Measurements from ENCODE around the gene NSUN5. TPM values are rescaled to one million over a fixed set of nuclear protein-coding genes. Genes with fewer than 3 reads are reported as not detected.

The NSUN5 gene
- total and polyA plus RNA-seq, 2 of the 8 experiments (the other 6 are each of a cell fraction or from before 2014, with no cell fraction given) = 56.2 to 89.0 TPM

DNA sequence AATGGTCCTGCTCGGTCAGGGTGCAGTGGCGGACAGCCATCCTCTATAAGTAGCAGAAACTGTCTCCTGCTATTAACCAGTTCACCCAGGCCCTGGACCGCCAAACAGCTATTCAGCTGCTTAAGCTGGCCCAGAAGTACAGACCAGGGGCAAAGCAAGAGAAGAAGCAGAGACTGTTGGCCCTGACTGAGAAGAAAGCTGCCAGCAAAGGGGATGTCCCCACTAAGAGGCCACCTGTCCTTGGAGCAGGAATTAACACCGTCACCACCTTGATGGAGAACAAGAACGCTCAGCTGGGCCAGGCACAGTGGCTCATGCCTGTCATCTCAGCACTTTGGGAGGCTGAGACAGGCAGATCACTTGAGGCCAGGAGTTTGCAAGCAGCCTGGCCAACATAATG is 5.6 kb upstream of the NSUN5 start (continued):
- TF ChIP-seq, protein P1, sequence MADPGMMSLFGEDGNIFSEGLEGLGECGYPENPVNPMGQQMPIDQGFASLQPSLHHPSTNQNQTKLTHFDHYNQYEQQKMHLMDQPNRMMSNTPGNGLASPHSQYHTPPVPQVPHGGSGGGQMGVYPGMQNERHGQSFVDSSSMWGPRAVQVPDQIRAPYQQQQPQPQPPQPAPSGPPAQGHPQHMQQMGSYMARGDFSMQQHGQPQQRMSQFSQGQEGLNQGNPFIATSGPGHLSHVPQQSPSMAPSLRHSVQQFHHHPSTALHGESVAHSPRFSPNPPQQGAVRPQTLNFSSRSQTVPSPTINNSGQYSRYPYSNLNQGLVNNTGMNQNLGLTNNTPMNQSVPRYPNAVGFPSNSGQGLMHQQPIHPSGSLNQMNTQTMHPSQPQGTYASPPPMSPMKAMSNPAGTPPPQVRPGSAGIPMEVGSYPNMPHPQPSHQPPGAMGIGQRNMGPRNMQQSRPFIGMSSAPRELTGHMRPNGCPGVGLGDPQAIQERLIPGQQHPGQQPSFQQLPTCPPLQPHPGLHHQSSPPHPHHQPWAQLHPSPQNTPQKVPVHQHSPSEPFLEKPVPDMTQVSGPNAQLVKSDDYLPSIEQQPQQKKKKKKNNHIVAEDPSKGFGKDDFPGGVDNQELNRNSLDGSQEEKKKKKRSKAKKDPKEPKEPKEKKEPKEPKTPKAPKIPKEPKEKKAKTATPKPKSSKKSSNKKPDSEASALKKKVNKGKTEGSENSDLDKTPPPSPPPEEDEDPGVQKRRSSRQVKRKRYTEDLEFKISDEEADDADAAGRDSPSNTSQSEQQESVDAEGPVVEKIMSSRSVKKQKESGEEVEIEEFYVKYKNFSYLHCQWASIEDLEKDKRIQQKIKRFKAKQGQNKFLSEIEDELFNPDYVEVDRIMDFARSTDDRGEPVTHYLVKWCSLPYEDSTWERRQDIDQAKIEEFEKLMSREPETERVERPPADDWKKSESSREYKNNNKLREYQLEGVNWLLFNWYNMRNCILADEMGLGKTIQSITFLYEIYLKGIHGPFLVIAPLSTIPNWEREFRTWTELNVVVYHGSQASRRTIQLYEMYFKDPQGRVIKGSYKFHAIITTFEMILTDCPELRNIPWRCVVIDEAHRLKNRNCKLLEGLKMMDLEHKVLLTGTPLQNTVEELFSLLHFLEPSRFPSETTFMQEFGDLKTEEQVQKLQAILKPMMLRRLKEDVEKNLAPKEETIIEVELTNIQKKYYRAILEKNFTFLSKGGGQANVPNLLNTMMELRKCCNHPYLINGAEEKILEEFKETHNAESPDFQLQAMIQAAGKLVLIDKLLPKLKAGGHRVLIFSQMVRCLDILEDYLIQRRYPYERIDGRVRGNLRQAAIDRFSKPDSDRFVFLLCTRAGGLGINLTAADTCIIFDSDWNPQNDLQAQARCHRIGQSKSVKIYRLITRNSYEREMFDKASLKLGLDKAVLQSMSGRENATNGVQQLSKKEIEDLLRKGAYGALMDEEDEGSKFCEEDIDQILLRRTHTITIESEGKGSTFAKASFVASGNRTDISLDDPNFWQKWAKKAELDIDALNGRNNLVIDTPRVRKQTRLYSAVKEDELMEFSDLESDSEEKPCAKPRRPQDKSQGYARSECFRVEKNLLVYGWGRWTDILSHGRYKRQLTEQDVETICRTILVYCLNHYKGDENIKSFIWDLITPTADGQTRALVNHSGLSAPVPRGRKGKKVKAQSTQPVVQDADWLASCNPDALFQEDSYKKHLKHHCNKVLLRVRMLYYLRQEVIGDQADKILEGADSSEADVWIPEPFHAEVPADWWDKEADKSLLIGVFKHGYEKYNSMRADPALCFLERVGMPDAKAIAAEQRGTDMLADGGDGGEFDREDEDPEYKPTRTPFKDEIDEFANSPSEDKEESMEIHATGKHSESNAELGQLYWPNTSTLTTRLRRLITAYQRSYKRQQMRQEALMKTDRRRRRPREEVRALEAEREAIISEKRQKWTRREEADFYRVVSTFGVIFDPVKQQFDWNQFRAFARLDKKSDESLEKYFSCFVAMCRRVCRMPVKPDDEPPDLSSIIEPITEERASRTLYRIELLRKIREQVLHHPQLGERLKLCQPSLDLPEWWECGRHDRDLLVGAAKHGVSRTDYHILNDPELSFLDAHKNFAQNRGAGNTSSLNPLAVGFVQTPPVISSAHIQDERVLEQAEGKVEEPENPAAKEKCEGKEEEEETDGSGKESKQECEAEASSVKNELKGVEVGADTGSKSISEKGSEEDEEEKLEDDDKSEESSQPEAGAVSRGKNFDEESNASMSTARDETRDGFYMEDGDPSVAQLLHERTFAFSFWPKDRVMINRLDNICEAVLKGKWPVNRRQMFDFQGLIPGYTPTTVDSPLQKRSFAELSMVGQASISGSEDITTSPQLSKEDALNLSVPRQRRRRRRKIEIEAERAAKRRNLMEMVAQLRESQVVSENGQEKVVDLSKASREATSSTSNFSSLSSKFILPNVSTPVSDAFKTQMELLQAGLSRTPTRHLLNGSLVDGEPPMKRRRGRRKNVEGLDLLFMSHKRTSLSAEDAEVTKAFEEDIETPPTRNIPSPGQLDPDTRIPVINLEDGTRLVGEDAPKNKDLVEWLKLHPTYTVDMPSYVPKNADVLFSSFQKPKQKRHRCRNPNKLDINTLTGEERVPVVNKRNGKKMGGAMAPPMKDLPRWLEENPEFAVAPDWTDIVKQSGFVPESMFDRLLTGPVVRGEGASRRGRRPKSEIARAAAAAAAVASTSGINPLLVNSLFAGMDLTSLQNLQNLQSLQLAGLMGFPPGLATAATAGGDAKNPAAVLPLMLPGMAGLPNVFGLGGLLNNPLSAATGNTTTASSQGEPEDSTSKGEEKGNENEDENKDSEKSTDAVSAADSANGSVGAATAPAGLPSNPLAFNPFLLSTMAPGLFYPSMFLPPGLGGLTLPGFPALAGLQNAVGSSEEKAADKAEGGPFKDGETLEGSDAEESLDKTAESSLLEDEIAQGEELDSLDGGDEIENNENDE (IDR thresholded peaks at IDR 0.05; ENCODE audit: insufficient replicate concordance, low read length) = no peak
- TF ChIP-seq, protein P2, sequence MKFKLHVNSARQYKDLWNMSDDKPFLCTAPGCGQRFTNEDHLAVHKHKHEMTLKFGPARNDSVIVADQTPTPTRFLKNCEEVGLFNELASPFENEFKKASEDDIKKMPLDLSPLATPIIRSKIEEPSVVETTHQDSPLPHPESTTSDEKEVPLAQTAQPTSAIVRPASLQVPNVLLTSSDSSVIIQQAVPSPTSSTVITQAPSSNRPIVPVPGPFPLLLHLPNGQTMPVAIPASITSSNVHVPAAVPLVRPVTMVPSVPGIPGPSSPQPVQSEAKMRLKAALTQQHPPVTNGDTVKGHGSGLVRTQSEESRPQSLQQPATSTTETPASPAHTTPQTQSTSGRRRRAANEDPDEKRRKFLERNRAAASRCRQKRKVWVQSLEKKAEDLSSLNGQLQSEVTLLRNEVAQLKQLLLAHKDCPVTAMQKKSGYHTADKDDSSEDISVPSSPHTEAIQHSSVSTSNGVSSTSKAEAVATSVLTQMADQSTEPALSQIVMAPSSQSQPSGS (IDR thresholded peaks at IDR 0.05; ENCODE audit: low read length) = no peak
- TF ChIP-seq KDM5A (IDR thresholded peaks at IDR 0.05; ENCODE audit: low read length) (no peak), HDAC6 (IDR thresholded peaks at IDR 0.05; ENCODE audit: low read depth, low read length) (no peak)
